TTC549 (cell line): ENCODE data around the gene SLC6A6.

Source experiments
- FAIRE-seq: peaks from 2 replicates; lab custom pipeline; 2012; peaks lifted over from hg19 to GRCh38; lab: Jason Lieb, UNC

SLC6A6 gene

GRCh38 chr3:14454639-14455310, 52.4 kb downstream of the SLC6A6 start:
- FAIRE-seq, result no peak

- no peak for FAIRE-seq
Observed at GRCh38 chr3:14455571-14456317, 53.3 kb downstream of the SLC6A6 start.

GRCh38 chr3:14456794-14457193, 54.4 kb downstream of the SLC6A6 start:
- FAIRE-seq, result no peak

GRCh38 chr3:14457481-14457880, 55.1 kb downstream of the SLC6A6 start:
- FAIRE-seq, result no peak

GRCh38 chr3:14457999-14458398, 55.6 kb downstream of the SLC6A6 start:
- no peak for FAIRE-seq

- no peak for FAIRE-seq
Observed at GRCh38 chr3:14458434-14459275, 56.2 kb downstream of the SLC6A6 start.

GRCh38 chr3:14459384-14459783, 57.0 kb downstream of the SLC6A6 start:
- no peak for FAIRE-seq

- no peak for FAIRE-seq
Observed at GRCh38 chr3:14459787-14460186, 57.4 kb downstream of the SLC6A6 start.

- no peak for FAIRE-seq
Observed at GRCh38 chr3:14460342-14461005, 58.1 kb downstream of the SLC6A6 start.

- no peak for FAIRE-seq
Observed at GRCh38 chr3:14461006-14461747, 58.8 kb downstream of the SLC6A6 start.

GRCh38 chr3:14461748-14462324, 59.4 kb downstream of the SLC6A6 start:
- FAIRE-seq, result no peak

GRCh38 chr3:14462738-14463137, 60.3 kb downstream of the SLC6A6 start:
- no peak for FAIRE-seq

- no peak for FAIRE-seq
Observed at GRCh38 chr3:14463330-14464140, 61.1 kb downstream of the SLC6A6 start.

GRCh38 chr3:14464141-14464465, 61.7 kb downstream of the SLC6A6 start:
- no peak for FAIRE-seq

GRCh38 chr3:14464521-14464920, 62.1 kb downstream of the SLC6A6 start:
- no peak for FAIRE-seq

GRCh38 chr3:14465425-14465824, 63.0 kb downstream of the SLC6A6 start:
- FAIRE-seq, result no peak

GRCh38 chr3:14466179-14466903, 63.9 kb downstream of the SLC6A6 start:
- FAIRE-seq, result no peak

- FAIRE-seq, result no peak
Observed at GRCh38 chr3:14467814-14468620, 65.6 kb downstream of the SLC6A6 start.

GRCh38 chr3:14468621-14468981, 66.2 kb downstream of the SLC6A6 start:
- FAIRE-seq, result no peak
